ENCODE data around the gene SORCS2.

Gene SORCS2

DNA sequence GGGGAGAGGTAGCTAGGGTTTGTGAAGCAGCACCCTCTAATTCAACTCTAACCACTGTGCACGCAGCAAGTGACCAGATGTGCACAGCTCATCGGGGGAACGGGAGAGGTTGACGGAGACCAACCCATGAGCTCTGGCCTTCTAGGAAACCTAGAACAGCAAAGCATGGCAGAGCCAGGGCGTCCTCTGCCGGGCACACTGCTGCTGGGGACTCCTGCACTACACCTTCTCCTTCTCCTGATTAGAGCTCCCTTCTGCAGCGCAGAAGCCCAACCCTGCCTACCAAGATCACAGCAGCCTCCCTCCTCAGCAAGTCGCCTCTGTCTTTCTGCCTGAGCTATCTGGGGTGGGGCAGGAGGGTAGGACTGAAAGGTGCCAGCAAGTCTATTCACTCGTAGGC, 494.7 kb downstream of the SORCS2 start:
- no peak for FAIRE-seq
- DNase-seq (ENCODE audit: extremely low spot score, insufficient read length, low read depth) = no peak

DNA sequence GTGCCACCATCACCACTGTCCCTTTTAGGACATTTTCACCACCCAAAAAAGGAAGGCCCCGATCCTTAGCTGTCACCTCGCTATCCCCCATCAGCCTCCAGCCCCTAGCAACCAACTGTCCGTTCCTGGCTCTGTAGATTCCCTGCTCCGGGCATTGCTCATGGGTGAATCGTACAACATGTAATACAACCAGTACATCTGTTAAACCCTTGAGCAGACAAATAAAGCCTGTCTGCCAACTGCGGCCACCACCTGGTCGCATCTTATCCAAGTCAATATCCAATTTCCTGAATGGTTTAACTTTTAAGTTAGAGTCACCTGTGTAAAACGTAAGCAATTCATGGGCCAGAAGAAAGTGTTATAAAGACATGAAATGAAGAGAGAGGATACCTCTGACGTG, 495.5 kb downstream of the SORCS2 start:
- DNase-seq (ENCODE audit: extremely low spot score, insufficient read length, low read depth) (no peak), FAIRE-seq (no peak)

DNA sequence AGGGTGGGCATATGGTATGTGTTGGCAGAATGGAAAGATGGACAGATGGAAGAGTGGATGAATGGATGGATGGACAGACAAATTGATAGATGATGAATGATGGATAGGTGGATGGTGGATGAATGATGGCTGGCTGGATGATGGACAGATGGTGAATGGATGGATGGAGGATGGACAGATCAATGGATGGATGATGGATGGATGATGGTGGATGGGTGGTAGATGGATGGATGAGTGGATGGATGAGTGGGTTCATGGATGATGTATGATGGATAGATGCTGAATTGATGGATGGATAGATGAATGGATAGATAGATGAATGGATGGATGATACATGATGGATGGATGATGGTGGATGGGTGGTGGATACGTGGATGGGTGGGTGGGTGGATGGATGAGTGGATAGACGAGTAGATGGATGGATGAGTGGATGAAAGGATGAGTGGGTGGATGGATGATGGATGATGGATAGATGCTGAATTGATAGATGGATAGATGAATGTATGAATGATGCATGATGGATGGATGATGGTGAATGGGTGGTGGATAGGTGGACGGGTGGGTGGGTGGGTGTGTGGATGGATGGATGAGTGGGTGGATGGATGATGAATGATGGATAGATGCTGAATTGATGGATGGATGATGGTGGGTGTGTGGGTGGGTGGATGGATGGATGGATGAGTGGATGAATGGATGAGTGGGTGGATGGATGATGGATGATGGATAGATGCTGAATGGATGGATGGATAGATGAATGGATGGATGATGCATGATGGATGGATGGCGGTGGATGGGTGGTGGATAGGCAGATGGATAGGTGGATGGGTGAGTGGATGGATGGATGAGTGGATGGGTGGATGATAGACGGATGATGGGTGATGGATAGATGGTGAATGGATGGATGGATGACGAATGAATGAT, 497.7 kb downstream of the SORCS2 start:
- FAIRE-seq (no peak), DNase-seq (ENCODE audit: extremely low spot score, insufficient read length, low read depth) (no peak)

DNA sequence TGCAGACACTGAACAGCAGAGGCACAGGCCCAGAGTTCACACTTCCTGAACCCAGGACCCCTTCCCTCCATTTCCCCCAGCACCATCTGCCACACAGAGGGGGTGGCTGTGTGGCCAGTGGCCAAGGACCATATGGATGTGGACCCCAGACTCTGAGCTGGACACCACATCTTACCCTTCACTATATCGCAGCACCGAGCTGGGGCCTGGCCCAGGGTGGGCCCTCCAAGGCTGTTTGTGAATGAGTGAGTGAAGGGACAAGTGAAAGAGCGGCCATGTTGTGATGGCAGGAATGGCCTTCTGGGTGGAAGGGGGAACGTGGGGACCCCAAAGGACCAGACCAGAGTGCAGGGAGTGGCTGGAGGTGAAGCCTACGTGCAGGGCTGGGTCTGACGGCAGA, 498.7 kb downstream of the SORCS2 start:
- FAIRE-seq = no peak
- no peak for DNase-seq (ENCODE audit: extremely low spot score, insufficient read length, low read depth)

DNA sequence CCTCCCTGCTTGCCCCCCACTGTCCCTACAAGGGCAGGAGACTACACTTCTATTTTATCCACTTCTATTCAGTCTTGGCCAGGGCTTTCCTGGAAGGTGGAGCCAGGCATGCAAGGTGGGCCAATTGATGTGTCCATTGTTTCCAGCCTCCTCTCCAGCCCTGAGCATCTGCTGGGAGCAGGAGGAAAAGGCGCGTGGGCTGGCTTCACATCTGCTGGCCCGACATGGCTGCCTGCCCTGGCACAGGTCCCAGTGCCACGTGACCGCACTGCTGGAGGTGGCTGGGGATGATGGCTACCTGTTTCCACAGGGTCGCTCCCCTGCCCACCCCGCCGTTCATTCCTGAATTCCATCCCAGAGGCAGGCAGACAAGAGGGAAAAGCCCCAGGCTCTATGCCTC, 499.6 kb downstream of the SORCS2 start:
- FAIRE-seq (no peak), DNase-seq (ENCODE audit: extremely low spot score, insufficient read length, low read depth) (no peak)

DNA sequence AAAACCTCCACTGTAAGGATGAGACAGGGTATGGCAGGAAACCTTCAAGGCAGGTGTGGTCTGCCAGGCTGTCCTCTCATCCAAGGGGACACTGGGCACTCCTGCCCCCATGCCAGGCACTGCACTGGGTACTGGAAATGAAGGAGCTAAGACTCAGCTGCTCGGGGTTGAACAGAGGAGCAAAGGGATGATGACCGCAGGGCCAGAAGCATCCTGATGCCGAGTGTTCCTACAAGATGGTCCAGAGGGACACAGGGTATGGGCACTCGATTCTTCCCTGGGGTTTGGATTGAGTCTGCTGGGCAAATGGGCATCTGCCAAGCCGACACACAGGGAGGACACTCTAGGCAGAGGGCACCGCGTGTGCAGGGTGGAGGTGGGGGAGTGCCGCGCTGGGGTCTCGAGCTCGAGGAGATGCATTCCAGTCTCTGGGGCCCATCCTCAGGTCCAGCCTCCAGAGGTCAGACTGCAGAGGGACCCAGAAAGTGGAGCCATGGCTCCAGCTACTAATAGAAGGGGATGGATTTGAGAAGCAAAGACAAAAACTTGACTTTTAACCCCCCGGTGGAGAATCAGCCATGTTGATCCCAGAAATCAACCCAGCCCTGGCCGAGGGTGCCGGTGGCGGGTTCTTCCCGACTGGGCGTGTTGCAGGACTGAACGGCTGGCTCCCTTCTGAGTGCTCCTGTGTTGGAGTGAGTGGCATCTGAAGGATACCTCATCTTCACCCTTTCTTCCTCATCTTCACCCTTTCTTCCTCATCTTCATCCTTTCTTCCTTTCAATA, 500.3 kb downstream of the SORCS2 start:
- no peak for DNase-seq (ENCODE audit: extremely low spot score, insufficient read length, low read depth)
- no peak for FAIRE-seq

DNA sequence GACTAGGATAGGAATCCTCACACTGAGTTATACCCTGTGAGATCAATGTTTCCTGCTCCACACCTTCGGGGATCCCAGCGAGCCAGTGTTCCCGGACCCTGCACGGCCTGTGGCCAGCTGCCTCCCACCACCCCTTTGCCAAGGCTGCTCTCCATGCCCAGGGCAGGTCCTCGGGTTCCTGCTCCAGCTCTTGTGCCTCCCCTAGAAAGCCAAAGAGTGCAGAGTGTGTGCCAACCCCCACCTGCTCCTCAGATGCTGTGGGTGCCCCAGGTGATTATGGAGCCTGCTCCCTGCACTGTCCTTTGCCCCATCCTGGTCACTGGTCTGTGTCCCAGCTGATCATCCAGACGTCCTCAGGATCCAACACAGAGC, 500.9 kb downstream of the SORCS2 start:
- DNase-seq (ENCODE audit: extremely low spot score, insufficient read length, low read depth) (no peak), FAIRE-seq (no peak)

DNA sequence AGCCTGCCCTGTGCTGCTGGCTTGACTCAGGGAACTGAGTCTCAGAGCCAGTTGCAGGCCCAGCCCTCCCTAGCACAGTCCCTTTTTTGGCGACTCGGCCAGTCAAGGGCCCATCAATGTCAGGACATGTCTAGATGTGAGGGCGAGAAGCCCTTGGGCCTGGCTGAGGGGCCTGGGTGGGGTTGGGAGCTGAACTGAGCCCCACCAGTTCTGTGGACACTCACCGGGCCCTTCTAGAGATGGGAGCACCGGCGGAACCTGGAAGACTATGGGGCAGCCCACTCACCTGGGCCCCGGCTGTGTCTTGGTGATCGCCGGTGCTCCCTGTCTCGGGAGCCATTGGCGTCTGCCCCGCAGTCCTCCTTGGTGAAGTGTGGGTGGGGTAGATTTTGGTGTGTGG, 501.4 kb downstream of the SORCS2 start:
- FAIRE-seq (no peak), DNase-seq (ENCODE audit: extremely low spot score, insufficient read length, low read depth) (no peak)

DNA sequence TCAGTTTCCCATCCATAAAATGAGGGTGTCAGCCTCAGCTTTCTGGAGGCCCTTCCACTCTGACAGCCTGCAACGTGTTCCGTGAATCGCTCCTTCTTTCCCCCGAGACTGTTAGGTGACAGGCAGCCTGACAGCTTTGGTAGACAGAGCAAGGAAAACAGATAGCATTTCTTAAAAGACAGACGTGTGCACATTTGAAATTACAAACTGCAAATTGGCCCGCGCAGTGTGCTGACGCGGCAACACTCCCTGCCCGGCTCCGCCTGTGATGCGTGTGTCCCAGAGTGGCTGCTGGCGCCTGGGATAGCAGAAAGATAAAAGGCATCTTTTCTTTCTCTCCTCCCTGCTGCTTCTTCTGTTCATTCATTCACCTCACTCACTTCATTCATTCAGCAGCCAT, 502.0 kb downstream of the SORCS2 start:
- FAIRE-seq = no peak
- no peak for DNase-seq (ENCODE audit: extremely low spot score, insufficient read length, low read depth)

DNA sequence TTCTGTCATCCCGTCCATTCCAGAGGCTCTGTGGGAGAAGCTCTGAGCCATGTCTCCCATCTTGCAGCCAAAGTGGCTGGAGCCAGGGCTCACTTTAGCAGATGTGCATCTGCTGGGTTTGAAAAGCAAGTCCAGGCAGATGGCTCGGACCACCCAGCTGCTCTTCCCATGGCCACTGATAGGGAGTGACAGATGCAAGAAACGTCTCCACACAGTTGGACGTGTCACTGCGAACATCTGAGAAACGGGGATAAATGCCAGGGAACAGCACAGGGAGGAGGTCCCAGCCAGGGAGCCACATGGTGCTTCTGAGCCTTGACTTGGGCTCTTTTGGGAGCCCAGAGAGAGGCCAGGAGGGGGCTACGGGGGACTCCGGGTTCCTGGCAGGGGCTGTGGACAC, 505.0 kb downstream of the SORCS2 start:
- FAIRE-seq = no peak
- DNase-seq (ENCODE audit: extremely low spot score, insufficient read length, low read depth) = no peak

DNA sequence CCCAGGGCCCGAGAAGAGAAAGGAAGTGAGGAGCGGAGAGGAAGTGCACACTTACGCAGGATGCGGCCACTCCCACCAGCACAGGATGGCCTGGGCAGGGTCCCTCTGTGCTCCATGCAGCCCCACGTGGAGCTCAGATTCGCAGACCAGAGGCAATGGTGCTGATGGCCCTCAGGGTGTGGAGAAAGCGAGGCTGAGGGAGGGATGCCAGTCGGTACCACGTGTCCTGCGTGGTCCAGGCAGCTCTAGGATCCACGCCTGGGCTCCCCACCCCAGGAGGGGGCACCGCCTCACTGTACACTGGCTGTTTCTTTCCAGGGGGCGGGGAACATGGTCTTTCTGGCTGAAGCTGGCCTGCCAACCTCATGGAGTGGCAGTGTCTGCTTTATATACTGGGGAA, 505.5 kb downstream of the SORCS2 start:
- DNase-seq (ENCODE audit: extremely low spot score, insufficient read length, low read depth) (no peak), FAIRE-seq (no peak)

DNA sequence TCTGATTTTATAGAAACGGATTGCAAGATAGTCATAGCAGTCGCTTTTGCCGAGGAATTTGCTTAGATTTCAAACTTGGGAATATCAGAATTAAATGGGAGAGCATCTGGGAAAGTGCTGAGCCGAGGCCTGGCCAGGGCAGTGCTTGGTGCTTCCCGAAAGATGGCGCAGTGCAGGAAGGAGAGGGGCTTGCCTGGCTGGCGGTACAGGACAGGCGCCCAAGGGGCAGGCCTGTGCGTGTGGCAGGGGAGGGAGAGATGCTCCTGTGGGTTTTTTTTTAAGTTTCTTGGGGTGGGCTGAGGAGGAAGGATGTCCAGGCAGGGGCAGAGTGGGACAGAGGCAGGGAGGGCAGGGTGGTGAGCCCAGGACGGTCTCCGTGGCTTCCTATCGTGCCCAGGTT, 506.2 kb downstream of the SORCS2 start:
- no peak for DNase-seq (ENCODE audit: extremely low spot score, insufficient read length, low read depth)

DNA sequence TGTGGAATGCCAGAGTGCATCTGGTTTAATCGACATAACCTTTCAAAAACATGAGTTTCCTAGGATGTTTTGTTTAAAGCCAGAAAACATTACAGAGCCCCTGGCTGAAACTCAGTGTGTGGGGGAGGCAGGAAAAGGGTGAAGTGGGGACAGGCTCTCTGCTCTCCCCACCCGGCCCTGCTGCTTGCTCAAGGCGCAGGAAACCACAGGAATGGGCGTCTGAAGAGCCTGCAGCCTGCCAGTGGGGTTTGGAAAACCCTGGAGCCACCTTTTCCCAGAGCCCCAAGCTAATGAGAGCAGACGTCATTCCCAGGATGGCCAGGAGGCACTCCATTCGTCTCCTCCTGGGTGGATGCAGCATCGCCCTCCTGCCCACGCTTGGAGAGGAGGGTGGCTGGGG, 506.7 kb downstream of the SORCS2 start:
- DNase-seq (ENCODE audit: extremely low spot score, insufficient read length, low read depth) (no peak), FAIRE-seq (no peak)

More for the DNA sequence above, 506.2 kb downstream of the SORCS2 start:
- no peak for FAIRE-seq

DNA sequence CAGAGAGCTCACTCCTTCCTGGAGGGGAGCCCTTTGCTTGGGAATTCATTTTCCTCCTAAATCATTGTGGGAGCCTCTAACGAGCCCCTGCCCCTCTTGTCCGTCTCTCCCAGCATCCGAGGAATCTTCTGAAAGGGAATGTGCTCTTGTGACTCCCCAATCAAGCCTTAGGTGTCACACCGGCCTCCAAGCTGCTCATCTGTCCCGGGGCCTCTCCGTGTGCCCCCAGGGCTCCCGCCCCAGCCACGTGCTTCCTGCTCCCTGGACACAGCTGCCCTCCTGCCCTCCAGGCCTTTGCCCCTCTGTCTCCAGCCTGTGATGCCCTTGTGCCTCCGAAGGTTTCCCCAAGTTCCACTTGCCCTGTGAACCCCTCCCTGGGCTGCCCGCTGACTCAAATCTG, 507.5 kb downstream of the SORCS2 start:
- FAIRE-seq (no peak), DNase-seq (ENCODE audit: extremely low spot score, insufficient read length, low read depth) (no peak)

DNA sequence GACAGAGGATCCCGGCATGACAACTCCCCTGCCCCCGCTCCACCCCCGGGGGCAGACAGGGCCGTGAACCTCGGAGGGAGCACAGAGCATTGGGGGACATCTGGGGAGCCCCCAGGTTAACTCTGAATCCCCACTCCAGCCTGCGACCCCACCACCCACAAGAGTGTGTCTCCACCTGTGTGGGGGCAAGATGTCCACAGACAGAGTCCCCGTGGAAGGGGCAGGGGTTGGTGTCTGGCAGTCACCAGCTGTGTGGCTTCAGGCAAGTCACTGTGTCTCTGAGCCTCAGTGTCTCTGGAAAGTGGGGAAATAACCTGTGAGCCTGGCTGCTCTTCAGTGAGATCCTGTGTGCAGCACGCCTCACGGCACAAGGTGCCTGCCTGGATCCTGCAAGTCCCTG, 508.3 kb downstream of the SORCS2 start:
- DNase-seq (ENCODE audit: extremely low spot score, insufficient read length, low read depth) (no peak), FAIRE-seq (no peak)

DNA sequence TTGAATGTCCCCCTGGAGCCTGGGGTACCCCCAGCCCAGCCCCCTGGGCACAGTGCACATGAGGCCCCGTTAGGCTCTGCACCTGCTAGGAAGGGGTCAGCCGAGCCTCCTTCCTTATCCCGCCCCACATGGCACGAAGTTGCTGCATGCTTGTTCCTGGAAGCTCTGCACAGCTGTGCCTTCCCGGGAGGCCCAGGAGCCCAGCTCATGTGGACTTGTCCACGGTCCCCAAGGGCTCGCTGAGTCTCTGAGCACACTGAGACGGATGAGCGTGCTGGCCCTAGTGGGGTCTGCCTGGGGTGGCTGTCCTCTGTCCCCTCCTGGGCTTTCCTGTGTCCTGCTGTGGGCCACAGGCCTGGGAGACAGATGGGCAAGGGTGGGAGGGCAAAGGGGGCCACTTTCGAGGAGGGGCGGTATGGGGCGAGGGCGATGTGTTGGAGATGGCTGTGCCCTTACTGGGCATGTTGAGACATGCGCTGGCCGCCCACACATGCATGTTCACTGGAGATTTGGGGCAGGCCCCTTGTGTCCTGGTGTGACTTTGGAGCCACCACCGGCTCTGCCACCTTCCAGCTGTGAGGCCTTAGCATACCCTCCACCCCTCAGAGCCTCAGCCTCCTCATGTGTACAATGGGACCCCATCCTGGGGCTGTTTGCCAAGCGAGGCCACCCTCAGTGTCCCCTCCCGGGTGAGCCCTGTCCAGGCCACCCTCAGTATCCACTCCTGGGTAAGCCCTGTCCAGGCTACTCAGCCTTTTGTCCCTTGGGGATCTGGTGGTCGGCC, 509.7 kb downstream of the SORCS2 start:
- no peak for FAIRE-seq
- DNase-seq (ENCODE audit: extremely low spot score, insufficient read length, low read depth) = no peak

DNA sequence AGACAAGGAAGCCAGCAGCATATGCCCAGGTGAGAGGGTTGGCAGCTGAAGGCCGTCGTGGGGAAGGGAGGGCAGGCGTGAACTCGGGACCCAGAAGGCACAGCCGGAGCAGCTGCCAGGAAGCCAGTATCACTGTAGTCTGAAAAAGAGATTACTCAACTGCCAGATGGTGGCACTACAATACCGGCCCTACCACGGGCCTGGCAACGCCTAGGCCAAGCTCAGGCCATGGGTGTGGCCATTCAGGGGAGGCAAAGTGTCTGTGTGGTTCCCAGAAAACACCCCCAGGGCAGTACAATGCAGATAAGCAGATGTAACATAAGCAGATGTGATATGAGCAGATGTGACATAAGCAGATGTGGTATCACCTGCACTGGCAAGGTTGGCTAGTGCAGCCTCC, 511.4 kb downstream of the SORCS2 start:
- FAIRE-seq (no peak), DNase-seq (ENCODE audit: extremely low spot score, insufficient read length, low read depth) (no peak)

DNA sequence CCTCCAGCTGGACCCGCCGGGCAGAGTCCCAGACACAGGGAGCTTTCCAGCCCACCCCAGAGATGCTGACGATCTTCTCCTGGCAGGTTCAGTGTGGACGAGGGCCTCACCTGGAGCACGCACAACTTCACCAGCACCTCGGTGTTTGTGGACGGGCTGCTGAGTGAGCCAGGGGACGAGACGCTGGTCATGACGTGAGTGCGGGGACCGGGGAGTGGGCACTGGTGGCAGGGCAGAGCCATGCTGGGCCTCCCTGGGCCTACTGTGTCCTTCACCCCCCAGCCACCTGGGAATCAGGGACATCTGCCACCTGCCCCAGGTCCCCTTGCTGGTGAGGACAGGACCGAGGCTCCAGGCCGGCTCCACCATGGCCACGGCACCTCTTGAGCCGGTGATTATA, 511.8 kb downstream of the SORCS2 start:
- no peak for FAIRE-seq
- no peak for DNase-seq (ENCODE audit: extremely low spot score, insufficient read length, low read depth)

DNA sequence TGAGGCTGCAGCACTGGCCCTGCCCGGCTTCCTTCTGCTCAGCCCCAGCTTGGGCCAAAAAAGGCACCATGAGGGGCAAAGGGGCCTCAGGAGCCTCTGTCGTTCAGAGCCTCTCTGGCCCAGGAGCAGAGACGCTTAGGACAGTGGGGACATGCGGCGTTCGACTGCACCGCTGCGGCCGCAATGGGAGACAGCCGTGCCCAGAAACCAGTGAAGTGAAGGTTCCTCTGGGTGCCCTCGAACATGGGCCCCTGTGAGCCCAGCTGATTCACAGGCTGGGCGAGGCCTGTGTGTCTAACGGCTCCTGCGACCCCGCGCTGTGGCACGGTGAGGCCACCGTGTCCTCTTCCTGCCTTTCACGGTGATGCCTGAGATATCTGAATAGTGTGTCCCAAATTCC, 512.3 kb downstream of the SORCS2 start:
- DNase-seq (ENCODE audit: extremely low spot score, insufficient read length, low read depth) (no peak), FAIRE-seq (no peak)

DNA sequence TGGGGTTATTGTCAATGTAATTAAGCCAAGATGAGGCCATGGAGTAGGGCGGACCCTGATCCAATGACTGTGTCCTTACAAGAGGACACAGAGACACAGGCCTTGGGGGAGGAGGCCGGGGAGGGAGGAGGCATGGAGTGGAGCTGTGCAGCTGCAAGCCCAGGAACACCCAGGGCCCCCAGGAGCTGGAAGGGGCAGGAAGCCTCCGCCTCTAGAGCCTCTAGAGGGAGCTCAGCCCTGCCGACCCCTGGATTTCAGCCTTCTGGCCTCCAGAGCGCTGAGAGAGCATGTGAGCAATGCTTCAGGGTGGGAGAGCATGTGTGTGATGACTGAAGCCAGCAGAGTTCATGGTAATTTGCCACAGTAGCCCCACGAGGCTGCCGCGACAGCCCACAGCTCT, 512.7 kb downstream of the SORCS2 start:
- FAIRE-seq (no peak), DNase-seq (ENCODE audit: extremely low spot score, insufficient read length, low read depth) (no peak)

DNA sequence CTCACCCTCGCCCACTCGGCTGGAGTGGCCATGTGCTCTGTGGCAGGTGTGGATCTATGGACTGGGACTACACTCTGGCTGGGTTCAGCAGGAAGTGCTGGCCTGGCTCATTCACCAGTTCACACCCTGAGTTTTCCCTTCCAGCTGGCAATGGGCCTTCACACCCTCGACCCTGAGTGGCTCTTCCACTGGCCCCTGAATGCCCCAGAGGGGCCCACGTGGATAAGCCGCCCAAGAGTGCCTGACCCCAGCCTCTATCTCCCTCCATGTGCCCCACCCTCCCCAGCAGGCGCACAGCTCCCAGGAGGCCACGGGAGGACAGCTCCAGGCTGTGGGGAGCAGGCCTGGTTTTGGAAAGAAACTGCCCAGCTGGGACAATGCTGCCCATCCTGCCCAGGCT, 513.3 kb downstream of the SORCS2 start:
- no peak for DNase-seq (ENCODE audit: extremely low spot score, insufficient read length, low read depth)
- no peak for FAIRE-seq
